ENCODE measurements around the gene FHOD3.

Gene FHOD3

DNA sequence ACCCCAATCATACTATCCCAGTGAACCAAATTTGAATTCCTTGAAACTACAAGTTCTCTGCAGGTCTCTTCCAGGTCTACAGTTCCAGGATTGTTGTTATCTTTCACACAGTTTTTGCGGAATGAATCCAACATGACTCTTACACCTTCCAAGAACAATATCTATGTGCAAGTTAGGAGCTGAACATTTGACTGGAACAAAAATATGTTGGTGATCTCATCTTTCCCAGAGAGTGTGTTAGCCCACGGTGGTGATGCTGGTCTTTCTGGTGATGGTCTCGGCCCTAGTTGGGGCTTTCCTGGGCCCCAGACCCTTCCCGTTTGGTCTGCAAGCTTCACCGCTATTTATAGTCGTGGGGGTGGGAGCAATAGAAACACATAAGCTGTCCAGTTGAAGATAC is 357.6 kb downstream of the FHOD3 start:
- TF ChIP-seq CREB1 (IDR thresholded peaks at IDR 0.05; ENCODE audit: low read depth) (no peak), YY1 (IDR thresholded peaks at IDR 0.05; ENCODE audit: low read depth) (no peak), EP300 (IDR thresholded peaks at IDR 0.05; ENCODE audit: borderline replicate concordance) (no peak), RAD21 (IDR thresholded peaks at IDR 0.05; ENCODE audit: low read depth) (no peak)

GRCh38 chr18:36655930-36656329 is 358.4 kb downstream of the FHOD3 start:
- TF ChIP-seq, protein P1, sequence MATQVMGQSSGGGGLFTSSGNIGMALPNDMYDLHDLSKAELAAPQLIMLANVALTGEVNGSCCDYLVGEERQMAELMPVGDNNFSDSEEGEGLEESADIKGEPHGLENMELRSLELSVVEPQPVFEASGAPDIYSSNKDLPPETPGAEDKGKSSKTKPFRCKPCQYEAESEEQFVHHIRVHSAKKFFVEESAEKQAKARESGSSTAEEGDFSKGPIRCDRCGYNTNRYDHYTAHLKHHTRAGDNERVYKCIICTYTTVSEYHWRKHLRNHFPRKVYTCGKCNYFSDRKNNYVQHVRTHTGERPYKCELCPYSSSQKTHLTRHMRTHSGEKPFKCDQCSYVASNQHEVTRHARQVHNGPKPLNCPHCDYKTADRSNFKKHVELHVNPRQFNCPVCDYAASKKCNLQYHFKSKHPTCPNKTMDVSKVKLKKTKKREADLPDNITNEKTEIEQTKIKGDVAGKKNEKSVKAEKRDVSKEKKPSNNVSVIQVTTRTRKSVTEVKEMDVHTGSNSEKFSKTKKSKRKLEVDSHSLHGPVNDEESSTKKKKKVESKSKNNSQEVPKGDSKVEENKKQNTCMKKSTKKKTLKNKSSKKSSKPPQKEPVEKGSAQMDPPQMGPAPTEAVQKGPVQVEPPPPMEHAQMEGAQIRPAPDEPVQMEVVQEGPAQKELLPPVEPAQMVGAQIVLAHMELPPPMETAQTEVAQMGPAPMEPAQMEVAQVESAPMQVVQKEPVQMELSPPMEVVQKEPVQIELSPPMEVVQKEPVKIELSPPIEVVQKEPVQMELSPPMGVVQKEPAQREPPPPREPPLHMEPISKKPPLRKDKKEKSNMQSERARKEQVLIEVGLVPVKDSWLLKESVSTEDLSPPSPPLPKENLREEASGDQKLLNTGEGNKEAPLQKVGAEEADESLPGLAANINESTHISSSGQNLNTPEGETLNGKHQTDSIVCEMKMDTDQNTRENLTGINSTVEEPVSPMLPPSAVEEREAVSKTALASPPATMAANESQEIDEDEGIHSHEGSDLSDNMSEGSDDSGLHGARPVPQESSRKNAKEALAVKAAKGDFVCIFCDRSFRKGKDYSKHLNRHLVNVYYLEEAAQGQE (IDR thresholded peaks at IDR 0.05; ENCODE audit: low read depth), result no peak
- TF ChIP-seq EGR1 (IDR thresholded peaks at IDR 0.05) (no peak), FOXM1 (IDR thresholded peaks at IDR 0.05; ENCODE audit: borderline replicate concordance, low read depth) (no peak), TCF12 (IDR thresholded peaks at IDR 0.05; ENCODE audit: low read depth) (no peak), CREB1 (IDR thresholded peaks at IDR 0.05; ENCODE audit: low read depth) (no peak), EP300 (IDR thresholded peaks at IDR 0.05; ENCODE audit: borderline replicate concordance) (no peak), NFIC (IDR thresholded peaks at IDR 0.05) (no peak), ZBTB7A (IDR thresholded peaks at IDR 0.05; ENCODE audit: low read depth) (no peak)
- TF ChIP-seq, protein P2, sequence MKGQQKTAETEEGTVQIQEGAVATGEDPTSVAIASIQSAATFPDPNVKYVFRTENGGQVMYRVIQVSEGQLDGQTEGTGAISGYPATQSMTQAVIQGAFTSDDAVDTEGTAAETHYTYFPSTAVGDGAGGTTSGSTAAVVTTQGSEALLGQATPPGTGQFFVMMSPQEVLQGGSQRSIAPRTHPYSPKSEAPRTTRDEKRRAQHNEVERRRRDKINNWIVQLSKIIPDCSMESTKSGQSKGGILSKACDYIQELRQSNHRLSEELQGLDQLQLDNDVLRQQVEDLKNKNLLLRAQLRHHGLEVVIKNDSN (IDR thresholded peaks at IDR 0.05), result no peak

- no peak for TF ChIP-seq TAF1 (IDR thresholded peaks at IDR 0.05; ENCODE audit: low read depth)
- TF ChIP-seq EP300 (IDR thresholded peaks at IDR 0.05; ENCODE audit: borderline replicate concordance), result no peak
- TF ChIP-seq CREB1 (IDR thresholded peaks at IDR 0.05; ENCODE audit: low read depth), result no peak
- no peak for TF ChIP-seq FOXM1 (IDR thresholded peaks at IDR 0.05; ENCODE audit: borderline replicate concordance, low read depth)
- TF ChIP-seq EGR1 (IDR thresholded peaks at IDR 0.05), result no peak
- no peak for TF ChIP-seq TEAD4 (IDR thresholded peaks at IDR 0.05)
- TF ChIP-seq ZBTB7A (IDR thresholded peaks at IDR 0.05; ENCODE audit: low read depth), result no peak
- TF ChIP-seq TCF12 (IDR thresholded peaks at IDR 0.05; ENCODE audit: low read depth), result no peak
- TF ChIP-seq, protein P2 (IDR thresholded peaks at IDR 0.05), result no peak
These were observed 361.1 kb downstream of the FHOD3 start for GRCh38 chr18:36658611-36659010.

- TF ChIP-seq ZBTB7A (IDR thresholded peaks at IDR 0.05; ENCODE audit: low read depth) (no peak), TEAD4 (IDR thresholded peaks at IDR 0.05) (no peak), FOXM1 (IDR thresholded peaks at IDR 0.05; ENCODE audit: borderline replicate concordance, low read depth) (no peak), TCF12 (IDR thresholded peaks at IDR 0.05; ENCODE audit: low read depth) (no peak), YY1 (IDR thresholded peaks at IDR 0.05; ENCODE audit: low read depth) (no peak), EGR1 (IDR thresholded peaks at IDR 0.05) (no peak)
- TF ChIP-seq, protein P1 (IDR thresholded peaks at IDR 0.05; ENCODE audit: low read depth), result no peak
- TF ChIP-seq, protein P2 (IDR thresholded peaks at IDR 0.05), result no peak
These were observed 362.8 kb downstream of the FHOD3 start for GRCh38 chr18:36660311-36660710.

DNA sequence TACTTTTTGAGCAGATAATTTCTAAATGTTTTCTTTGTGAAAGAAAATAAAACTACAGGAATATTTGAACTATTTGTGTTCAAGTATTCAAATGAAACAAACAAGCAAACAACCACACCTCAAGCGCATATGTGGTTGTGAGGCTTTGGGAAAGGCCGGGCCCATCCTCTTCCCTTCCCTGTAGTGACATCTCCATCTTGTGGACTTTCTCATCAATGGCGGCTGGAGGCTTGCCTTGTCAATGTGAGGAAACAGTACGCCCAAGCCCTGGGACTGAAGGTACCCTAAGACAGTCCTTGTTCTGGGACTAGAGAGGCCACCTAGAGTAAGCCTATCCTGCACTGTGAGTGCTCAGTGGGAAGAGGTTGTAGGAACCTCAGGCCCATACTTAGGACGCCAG is 364.5 kb downstream of the FHOD3 start:
- TF ChIP-seq EGR1 (IDR thresholded peaks at IDR 0.05), result no peak
- TF ChIP-seq, protein P2 (IDR thresholded peaks at IDR 0.05), result no peak
- TF ChIP-seq CREB1 (IDR thresholded peaks at IDR 0.05; ENCODE audit: low read depth), result no peak
- TF ChIP-seq RAD21 (IDR thresholded peaks at IDR 0.05; ENCODE audit: low read depth), result peak; percentile 22; the same call in 1 of the 2 replicates

GRCh38 chr18:36663312-36663711 is 365.8 kb downstream of the FHOD3 start:
- TF ChIP-seq EP300 (IDR thresholded peaks at IDR 0.05; ENCODE audit: borderline replicate concordance) (no peak), ZBTB7A (IDR thresholded peaks at IDR 0.05; ENCODE audit: low read depth) (no peak), NFIC (IDR thresholded peaks at IDR 0.05) (no peak), TEAD4 (IDR thresholded peaks at IDR 0.05) (no peak), RAD21 (IDR thresholded peaks at IDR 0.05; ENCODE audit: low read depth) (no peak), TAF1 (IDR thresholded peaks at IDR 0.05; ENCODE audit: low read depth) (no peak), CREB1 (IDR thresholded peaks at IDR 0.05; ENCODE audit: low read depth) (no peak), EGR1 (IDR thresholded peaks at IDR 0.05) (no peak)
- TF ChIP-seq, protein P2 (IDR thresholded peaks at IDR 0.05), result no peak
- TF ChIP-seq, protein P3, sequence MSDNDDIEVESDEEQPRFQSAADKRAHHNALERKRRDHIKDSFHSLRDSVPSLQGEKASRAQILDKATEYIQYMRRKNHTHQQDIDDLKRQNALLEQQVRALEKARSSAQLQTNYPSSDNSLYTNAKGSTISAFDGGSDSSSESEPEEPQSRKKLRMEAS (IDR thresholded peaks at IDR 0.05), result no peak

Data from Ishikawa (cell line).